Measurements from ENCODE around the gene ST6GALNAC2. TPM values are rescaled to one million over a fixed set of nuclear protein-coding genes. Genes with fewer than 3 reads are reported as not detected.

The ST6GALNAC2 gene
- total RNA-seq, 1 donor from 2014 or later = 24.8 TPM

- DNase-seq (ENCODE audit: extremely low spot score in 2 of 2) = no peak
- Histone ChIP-seq H3K4me3 (no peak overlapping the region), H3K4me1 (peaks cover 48% of the 10 kb centered on the region), H3K36me3 (no peaks in the 10 kb centered on the region), H3K27ac (no peak overlapping the region), H3K9me3 (no peaks in the 10 kb centered on the region), H3K27me3 (no peaks in the 10 kb centered on the region)
- no peak for TF ChIP-seq POLR2AphosphoS5 (IDR thresholded peaks at IDR 0.05; ENCODE audit: insufficient read depth in 1 of 2, low read depth in 1 of 2)
- TF ChIP-seq CTCF (IDR thresholded peaks at IDR 0.05) = no peak
- TF ChIP-seq POLR2A (IDR thresholded peaks at IDR 0.05) = no peak
- intact Hi-C loops (cut with DNase I) = loop anchor here (10.0 kb wide), 1 partner anchor 81 kb away; the partner anchor contains the start of gene AANAT
These were observed 39.6 kb downstream of the ST6GALNAC2 start for GRCh38 chr17:76545918-76546555.

GRCh38 chr17:76544546-76545365 lies 40.9 kb downstream of the ST6GALNAC2 start:
- no peak for DNase-seq (ENCODE audit: extremely low spot score in 2 of 2)
- H3K9me3 ChIP-seq = no peaks in the 10 kb centered on the region
- H3K27ac ChIP-seq = peak overlapping the region; percentile 34
- no peak overlapping the region for H3K4me3 ChIP-seq
- intact Hi-C loops (cut with DNase I) = loop anchor here (10.0 kb wide), 1 partner anchor 80 kb away; the partner anchor contains the start of gene AANAT
- no peaks in the 10 kb centered on the region for H3K36me3 ChIP-seq
- TF ChIP-seq POLR2AphosphoS5 (IDR thresholded peaks at IDR 0.05; ENCODE audit: insufficient read depth in 1 of 2, low read depth in 1 of 2) (peak in 1 of 2 donors; percentile 25), CTCF (IDR thresholded peaks at IDR 0.05) (no peak)
- H3K27me3 ChIP-seq = no peaks in the 10 kb centered on the region
- peaks cover 52% of the 10 kb centered on the region for H3K4me1 ChIP-seq

- Histone ChIP-seq H3K4me3 (no peak overlapping the region), H3K27me3 (no peaks in the 10 kb centered on the region), H3K27ac (peak overlapping the region; percentile 34), H3K4me1 (peaks cover 59% of the 10 kb centered on the region), H3K36me3 (no peaks in the 10 kb centered on the region), H3K9me3 (no peaks in the 10 kb centered on the region)
- intact Hi-C loops (cut with DNase I) = loop anchor here (10.0 kb wide), 1 partner anchor 79 kb away; the partner anchor contains the start of gene AANAT
- TF ChIP-seq CTCF (IDR thresholded peaks at IDR 0.05) = no peak
- TF ChIP-seq POLR2AphosphoS5 (IDR thresholded peaks at IDR 0.05; ENCODE audit: insufficient read depth in 1 of 2, low read depth in 1 of 2) = no peak
- TF ChIP-seq POLR2A (IDR thresholded peaks at IDR 0.05) = no peak
- DNase-seq (ENCODE audit: extremely low spot score in 2 of 2) = no peak
These were observed 41.7 kb downstream of the ST6GALNAC2 start for GRCh38 chr17:76543826-76544545.

GRCh38 chr17:76543482-76543825 lies 42.2 kb downstream of the ST6GALNAC2 start:
- Histone ChIP-seq H3K9me3 (no peaks in the 10 kb centered on the region), H3K4me1 (peaks cover 64% of the 10 kb centered on the region), H3K4me3 (no peak overlapping the region), H3K36me3 (no peaks in the 10 kb centered on the region), H3K27ac (no peak overlapping the region), H3K27me3 (no peaks in the 10 kb centered on the region)
- no peak for DNase-seq (ENCODE audit: extremely low spot score in 2 of 2)
- intact Hi-C loops (cut with DNase I) = loop anchor here (10.0 kb wide), 1 partner anchor 79 kb away; the partner anchor contains the start of gene AANAT
- TF ChIP-seq CTCF (IDR thresholded peaks at IDR 0.05) (no peak), POLR2A (IDR thresholded peaks at IDR 0.05) (no peak), POLR2AphosphoS5 (IDR thresholded peaks at IDR 0.05; ENCODE audit: insufficient read depth in 1 of 2, low read depth in 1 of 2) (no peak)
